HG03039 (cell line): ENCODE data around the gene ANXA2R.
"Not testable (repeated sequence)": the region's sequence is repeated elsewhere in the genome, so short reads cannot be mapped to it uniquely, and the experiment has no call there.

ENCODE experiments used
- ATAC-seq: cut with Tn5 transposase; IDR thresholded peaks from one replicate; pipeline ENCODE4 v1.9.1; 2021; ENCODE audit warnings: mild to moderate bottlenecking, moderate library complexity; ENCODE audit not compliant: unreplicated experiment

The ANXA2R gene

DNA sequence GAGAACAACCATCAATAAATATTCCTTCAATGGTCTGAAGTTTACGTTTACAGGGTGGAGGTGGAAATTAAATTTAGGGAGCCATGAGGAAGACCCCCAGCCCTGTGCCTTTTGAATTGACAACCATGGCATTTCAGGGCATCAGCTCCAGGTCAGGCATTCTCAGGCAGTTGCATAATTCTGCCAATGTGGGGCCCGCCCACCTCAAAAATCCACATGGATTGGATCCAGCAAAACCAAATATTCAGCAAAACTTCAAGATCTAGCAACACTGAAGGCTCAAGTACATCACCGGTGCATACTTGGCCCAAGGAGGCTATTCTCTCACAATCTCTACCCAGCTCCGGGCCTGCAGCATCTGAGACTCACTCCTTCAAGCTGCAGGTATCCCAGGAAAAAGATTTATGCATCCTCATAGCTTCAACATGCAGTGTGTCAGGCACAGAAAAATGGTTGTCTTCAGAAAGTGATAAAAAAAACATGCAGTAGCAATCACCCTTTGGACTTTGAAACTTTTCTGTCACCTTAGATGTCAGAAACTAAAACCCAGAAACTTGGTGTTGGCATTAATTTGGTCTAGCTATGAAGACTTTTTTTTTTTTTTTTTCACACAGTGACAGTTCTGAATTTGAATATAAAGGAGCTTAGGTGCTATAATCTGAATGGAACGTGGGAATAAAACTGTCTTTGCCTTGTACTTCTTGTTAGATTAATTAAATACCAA is 21.4 kb upstream of the ANXA2R start:
- ATAC-seq: no peak

DNA sequence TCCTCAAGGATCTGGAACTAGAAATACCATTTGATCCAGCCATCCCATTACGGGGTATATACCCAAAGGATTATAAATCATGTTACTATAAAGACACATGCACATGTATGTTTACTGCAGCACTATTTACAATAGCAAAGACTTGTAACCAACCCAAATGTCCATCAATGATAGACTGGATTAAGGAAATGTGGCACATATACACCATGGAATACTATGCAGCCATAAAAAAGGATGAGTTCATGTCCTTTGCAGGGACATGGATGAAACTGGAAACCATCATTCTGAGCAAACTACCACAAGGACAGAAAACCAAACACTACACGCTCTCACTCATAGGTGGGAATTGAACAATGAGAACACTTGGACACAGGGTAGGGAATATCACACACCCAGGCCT is 19.9 kb upstream of the ANXA2R start:
- ATAC-seq: not testable (repeated sequence)

DNA sequence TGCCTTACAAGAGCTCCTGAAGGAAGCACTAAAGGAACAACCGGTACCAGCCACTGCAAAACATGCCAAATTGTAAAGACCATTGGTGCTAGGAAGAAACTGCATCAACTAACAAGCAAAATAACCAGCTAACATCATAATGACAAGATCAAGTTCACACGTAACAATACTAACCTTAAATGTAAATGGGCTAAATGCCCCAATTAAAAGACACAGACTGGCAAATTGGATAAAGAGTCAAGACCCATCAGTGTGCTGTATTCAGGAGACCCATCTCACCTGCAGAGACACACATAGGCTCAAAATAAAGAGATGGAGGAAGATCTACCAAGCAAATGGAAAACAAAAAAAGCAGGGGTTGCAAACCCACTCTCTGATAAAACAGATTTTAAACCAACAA is 15.0 kb upstream of the ANXA2R start:
- not testable (repeated sequence) for ATAC-seq

DNA sequence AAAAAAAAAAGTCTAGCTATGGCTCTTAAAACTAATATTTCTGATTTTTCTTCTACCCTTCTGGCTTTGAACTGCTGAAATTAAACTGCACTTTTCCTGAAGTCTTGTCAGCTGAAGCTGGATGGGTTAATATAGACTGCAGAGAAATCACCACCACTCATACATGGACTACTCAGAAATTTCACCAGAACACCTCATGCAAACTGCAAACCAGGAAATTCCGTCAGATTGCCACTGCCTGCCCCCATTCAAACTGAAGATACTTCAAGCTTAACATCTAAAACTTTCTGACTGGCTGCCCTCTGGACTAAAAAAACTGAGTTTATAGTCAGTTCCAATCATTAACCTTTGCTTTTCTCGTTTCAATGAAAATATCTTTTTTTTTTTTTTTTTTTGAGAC is 11.6 kb upstream of the ANXA2R start:
- ATAC-seq: no peak

DNA sequence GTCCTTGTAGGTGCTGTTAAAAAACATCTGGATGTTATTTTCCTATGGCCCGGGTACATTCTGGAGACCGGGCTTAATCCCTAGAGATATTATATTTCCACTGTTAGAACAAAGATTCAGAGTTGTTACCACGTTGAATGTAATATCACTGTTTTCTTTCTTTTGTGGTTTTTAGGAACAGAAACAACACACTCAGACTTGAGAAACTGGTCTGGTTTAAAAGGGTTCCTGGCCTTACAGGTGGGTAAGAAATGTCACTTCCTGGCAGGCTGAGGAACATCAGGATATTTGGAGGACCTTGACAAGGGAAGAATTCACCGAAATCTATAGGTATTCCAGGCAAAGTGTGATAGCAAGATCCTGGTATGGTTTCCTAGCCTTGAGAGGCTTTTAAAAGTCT is 10.3 kb upstream of the ANXA2R start:
- ATAC-seq: no peak

DNA sequence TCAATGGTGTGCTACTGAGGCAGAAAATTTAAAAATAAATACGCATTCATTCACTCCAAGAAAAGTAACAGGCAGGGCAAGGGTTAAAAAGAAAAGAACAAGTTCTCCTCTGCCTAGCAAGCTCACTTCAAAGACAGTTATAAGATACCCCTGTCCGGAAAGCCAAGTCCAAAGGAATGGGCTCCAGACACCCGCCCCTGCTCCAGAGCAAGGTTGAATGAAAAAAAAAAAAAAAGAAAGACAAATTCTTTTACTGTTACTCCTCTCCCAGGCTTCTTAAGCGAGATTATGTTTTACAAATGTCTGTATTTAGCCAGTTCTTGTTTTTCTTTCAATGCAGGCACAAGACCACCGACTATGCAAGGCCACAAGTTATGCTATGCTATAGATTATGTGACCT is 9.1 kb upstream of the ANXA2R start:
- no peak for ATAC-seq

DNA sequence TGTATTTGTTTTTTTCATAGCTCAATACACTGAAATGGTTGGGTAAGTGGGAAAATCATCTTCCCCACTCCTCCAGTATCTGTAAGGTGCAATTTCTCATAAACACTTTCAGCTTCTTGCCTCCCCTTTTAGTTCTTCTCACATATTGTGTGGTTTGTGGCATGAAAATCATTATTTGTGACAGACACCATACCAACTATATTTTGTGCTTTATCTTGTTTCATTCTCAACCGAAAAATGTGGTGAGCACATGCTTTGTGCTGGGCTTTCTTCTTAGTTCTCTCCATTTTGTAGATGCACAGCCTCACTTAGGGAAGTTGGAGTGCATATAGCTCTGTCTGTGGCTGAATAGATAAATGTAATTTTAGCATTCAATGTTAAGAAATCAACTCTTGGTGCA is 6.4 kb upstream of the ANXA2R start:
- ATAC-seq: no peak

DNA sequence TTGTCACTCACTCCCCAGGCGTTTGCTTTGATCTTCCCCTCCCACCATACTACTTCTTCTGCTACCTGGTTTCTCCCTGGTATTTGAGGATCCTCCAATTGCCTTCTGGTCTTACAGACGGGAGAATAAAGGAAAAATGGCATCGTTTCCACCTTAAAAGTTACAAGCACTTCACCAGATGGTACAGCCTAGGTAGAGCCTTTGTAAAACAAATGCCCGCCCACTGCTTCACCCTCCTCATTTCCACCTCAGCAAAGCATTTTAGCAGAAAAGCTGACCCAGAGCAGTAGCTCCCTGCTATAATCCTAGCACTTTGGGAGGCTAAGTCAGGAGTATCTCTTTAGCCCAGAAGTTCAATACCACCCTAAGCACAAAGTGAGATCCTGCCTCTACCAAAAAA is 5.1 kb upstream of the ANXA2R start:
- ATAC-seq: no peak

DNA sequence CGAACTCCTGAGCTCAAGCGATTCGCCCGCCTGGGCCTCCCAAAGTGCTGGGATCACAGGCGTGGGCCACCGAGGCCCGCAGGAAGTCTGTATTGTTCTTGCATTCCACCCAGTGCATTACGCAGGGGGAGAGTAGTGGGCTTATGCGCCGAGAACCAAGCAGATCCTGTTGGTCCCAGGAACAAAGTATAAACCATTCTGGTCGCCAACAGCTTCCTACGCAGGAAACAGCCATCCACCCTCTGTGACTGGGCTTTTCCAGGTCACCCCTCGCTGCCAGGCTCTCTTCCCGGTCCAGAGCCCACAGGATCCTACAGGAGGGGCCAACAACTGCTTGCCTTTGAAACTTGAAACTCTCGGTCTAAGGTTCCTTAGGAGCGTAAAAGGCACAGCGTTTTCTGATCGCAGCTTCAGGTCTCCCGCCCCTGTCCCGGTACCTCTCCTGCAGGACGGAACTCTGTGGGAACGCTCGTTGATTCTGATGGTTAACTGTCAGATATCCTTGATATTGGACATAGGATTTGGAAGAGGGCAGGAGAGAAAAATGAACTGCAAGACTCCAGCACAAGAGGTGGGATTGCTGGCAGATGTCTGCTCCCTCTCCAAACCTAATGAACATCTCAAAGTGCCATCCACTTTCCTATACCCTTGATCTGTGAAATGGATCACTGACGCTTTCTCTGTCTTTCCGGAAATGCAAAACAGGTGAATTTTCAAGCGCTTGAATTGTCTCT is 4.2 kb upstream of the ANXA2R start:
- no peak for ATAC-seq

DNA sequence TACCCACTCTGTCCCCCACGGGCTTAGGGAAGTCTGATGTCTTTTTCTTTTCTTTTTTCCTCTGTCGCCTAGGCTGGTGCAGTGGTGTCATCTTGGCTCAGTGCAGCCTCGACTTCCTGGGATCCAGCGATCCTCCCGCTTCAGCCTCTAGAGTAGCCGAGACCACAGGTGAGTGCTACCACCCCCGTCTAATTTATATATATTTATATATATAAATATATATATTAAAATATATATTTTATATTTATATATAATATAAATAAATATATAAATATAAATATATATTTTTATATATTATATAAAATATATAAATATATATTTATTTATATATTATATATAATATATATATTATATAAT is 3.3 kb upstream of the ANXA2R start:
- no peak for ATAC-seq

DNA sequence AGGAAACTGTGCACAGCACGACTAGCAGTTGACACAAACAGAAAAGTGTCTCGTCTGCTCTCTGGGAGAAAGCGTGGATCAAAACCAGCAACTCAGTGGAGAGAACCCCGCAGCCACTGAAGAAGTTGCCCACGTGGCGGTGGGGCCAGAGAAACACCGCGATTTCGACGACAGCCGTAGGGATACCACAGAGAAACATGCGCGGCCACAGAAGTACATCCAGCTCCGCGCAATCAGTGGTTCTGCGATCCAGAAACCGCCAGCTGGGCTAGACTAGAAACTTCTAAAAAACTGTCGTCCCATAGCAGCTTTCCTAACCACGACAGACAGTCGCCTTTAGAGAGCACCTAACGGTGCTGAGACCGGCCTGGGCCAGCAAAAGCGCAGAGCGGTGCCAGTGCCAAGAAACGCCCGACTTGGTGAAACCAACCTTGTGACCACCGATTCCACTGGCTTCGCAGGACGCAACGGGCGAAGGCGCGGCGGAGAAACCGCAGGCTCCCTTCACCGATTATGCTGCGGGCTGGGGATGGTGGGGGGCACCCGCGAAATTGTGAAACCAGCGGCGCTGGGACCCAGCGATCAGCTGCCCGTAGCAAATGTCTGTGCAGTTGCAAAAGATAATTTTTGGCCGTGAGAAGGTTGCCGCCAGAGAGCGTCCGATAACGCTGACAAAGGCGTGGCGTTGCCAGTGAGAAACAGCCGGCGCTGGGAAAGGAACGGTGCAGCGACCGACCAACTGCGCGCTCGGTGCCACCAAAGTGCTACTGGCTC is 2.7 kb upstream of the ANXA2R start:
- ATAC-seq: peak; percentile 19

DNA sequence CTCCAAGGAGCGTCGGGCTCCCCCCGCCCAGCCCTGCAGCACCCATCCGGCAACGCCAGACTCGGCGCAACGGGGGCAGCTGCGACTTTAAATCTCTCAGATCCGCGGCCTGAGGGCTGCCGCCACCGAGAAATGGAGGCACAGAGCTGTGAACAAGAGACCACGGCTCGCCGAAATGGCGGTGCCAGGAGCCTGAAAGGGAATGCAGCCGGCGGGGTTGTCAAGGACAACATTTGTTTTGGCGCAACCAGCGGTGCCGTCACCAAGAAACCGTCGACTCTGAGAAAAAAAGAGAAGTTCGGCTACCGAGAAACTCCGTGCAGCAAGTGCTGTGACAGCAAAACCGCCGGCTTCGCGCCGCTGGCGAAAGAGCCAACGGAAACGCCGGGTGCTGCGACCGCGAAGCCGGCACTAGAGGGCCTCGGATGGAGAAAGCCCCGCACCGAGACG is 2.1 kb upstream of the ANXA2R start:
- peak; percentile 20 for ATAC-seq

DNA sequence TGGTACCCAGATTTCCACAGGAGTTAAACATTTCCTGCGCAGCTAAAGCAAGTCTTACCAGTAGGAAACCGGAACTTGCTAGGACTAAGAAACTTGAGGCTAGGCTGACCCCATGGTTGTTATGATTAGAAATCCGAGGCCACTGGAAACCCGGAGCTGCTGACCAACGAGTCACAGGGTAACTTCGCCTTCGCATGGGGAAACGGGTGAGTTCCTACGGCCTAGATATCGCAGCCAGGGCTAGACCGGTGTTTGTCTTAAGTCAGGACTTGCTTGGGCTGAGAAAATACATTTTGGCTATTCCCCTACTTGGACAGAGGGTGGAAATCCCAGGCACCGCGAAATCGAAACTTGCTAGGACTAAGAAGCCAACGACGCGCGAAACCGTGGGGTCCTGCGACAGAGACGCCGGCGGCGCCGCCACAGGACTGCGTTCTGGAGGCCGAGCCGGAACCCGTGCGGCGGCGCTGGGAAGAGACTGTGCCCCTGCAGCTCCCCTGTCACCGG is 1.6 kb upstream of the ANXA2R start:
- ATAC-seq: peak; percentile 18

DNA sequence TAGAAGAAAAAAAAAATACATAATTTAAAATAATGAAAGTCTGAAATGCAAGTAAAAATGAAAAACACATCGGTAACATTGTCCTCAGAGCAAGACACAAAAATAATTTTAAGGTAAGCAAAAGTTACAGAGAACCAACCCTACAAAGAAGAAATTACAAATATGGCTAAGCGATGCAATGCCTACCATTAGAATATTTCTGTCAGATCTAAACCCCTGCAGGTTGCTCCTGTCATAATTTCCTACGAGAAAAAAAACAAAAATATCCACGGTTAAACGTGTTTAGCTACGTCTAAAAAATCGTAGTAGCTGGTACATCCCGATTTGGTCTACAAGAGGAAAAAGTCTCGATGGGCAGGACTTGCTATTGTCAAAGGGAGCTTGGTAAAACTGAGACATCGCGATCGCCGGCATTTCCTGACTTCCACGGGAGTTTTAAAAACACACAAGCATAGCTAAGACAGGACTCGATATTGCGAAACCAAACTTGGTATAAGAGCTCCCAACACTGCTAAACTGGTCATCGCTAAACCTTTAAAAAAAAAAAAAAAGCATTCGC is 1.1 kb upstream of the ANXA2R start:
- ATAC-seq: no peak

DNA sequence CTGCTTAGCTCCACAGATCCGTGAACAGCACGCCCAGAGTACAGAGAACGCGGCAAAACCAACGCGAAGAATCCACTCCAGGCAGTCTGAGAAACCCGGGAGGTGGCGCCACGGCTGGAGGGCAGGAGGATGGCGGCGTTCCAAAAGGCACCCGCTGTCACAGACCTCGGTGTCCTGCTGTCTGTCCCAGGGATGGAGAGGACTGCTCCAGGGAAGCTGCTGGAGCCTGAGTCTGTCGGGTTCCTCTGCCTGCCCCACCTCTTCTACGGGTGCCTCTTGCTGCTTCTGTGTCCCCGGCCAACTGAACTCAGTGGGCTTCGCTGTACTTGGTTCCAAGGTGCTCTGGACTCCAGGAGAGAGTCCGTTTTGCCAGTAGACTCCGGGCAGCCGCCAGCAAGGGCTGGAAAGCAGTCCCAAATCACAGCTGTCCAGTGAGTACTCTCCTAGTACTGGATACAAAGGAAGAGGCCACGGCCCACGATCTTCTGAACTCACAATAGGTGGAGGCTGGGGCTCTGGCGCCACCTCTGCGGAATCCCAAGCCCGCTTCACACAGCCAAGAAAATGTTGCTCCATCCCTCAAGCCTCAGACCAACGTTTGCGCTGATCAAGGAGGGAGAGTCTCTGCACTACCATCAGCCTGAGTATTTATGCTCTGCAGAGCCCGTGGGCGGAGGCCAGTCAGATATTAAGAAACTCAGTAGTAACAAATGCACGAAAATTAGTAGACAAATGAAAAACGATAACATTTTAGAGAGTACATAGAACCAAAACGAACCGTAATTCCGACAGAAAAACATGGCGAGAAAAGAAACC is 440 bp downstream of the ANXA2R start:
- no peak for ATAC-seq

DNA sequence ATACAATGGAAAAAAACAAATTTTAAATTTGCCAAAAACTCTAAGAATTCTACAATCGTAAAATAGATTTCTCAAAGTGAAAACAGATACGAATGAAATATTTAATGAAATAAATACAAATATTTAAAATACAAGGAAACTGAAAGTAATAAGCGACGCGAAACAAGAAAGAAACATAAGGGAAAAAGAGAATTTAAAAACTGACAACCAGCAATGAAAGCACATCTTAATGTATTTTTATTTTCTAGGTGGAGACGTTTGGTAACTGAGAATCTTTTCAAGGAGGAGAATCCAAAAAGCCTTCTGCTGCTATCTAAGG is 1.0 kb downstream of the ANXA2R start:
- no peak for ATAC-seq

DNA sequence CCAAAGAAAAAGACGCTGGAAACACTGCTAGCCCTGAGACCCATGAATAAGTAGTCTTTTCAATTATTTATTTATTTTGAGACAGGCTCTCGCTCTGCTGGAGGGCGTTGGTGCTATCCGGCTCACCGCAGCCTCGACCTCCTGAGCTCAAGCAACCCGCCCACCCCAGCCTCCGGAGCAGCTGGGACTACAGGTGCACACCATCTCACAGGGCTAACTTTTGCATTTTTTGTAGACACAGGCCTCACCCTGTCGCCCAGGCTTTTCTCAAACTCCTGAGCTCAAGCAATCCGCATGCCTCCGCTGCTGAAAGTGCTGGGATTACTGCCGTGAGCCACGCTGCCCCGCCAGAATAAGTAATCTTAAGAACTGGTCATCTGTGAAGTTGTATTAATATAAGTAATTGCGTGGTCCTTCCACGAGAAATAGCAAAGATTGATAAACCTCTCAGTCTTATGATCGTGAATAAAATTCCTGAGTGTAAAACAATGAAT is 1.6 kb downstream of the ANXA2R start:
- ATAC-seq: no peak

DNA sequence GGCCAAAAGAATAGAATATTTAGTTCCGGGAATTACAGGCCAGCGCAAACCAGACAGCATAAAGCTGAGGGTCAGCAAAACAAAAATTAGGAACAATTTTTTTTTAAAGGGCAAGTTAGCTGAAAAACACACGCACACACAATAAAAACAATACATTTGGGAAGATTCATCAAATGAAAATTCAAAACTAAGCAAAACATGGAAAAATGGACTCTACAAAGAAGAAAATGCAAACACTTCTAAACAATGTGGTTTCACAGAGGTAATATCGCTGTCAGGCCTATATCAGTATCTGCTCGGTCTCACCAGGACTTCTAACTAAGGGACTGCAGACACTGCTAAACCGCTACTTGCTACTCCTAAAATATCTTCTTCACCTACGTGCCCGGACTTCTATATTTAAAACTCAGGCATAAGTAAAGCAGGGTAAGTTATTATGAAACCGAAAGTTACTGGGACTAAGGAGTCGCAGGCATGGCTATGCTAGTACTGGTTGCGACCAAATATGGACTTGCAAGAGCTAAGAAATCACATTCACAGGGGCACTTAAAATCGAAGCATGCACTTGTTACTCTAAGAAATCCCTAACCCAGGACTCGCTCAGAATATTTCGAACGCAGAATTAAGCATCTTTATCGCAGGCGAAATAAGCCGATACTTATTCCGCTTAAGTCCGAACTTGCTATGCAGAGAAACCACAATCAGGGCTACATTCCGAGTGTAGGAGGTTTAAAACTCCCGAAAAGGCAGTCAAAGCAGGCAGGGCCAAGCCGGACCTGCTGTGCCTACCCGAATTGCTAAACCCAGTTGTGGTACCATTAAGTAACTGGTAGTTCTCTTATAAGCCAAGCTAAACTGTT is 2.3 kb downstream of the ANXA2R start:
- peak; percentile 24 for ATAC-seq

DNA sequence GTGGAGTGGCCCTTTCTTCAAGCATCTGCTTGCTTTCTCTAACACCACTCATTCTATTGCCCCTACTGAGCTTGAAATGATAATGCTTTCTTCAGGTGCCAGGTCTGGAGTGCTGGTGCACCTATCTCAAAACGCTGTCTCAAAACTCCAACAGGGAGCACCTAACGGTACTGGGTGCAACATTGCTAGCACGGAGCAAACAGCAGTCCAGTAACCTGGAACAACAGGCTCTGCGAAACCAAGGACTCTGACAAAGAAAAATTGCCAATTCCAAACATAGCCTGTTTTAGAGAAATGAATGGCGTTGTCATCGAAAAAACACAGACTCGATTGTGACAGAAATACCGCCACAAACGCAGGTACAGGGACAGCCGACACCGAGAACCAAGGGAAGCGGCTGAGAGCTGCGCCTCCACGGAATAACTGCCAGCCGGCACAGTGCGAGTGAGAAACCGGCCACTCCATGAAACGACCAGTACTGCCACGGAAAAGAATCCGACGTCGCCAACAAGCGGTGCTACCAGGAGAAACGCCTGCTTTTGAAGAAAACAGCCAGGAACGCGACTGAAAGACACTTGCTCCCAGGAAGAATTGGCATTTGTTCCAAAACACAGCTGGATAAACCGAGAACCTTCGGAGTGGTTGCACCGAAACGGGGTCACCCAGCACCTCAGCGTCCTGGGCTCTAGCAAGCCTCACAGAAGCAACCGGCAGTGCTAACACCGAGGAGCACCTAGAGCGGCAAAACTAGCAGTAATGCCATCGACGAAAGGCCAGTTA is 3.1 kb downstream of the ANXA2R start:
- no peak for ATAC-seq
